Panc1 (cell line): ENCODE results near the gene RALGPS1. TPM values are rescaled to one million over a fixed set of nuclear protein-coding genes. Genes with fewer than 3 reads are reported as not detected.

Experiments
- ATAC-seq: fragments of 200-7000 bp; cut with Tn5 transposase; 2 replicates; pipeline ENCODE4 v1.9.1; 2020; ENCODE audit warnings: mild to moderate bottlenecking, moderate library complexity
- BruUV-seq: library from RNA; stranded (reverse); fragments of 400-500 nt; replicated peaks from 2 replicates; lab custom pipeline; 2021; lab: Mats Ljungman, UMichigan
- CTCF ChIA-PET: fragments of 300-600 bp; sonication (Branson Sonifier 250); formaldehyde crosslinking; loops from one replicate; lab custom pipeline; 2022; ENCODE audit warnings: antibody characterized with exemption; lab: Charles Lee
- POLR2A ChIA-PET: fragments of 300-600 bp; sonication (Branson Sonifier 250); formaldehyde crosslinking; loops from one replicate; lab custom pipeline; 2022; ENCODE audit warnings: antibody characterized with exemption; lab: Charles Lee
- DNase-seq: peaks from one replicate; pipeline ENCODE4 v3.0.0-alpha.2; 2010; ENCODE audit warnings: low read depth, low spot score
- H3K27ac ChIP-seq: 2 replicates; pipeline ENCODE4 v1.5.1; 2011; ENCODE audit warnings: mild to moderate bottlenecking, low read length, inconsistent platforms
- H3K27me3 ChIP-seq: fragments of 200-500 bp; sonication (Bioruptor generic); 2 replicates; pipeline ENCODE4 v1.6.0; 2014; ENCODE audit warnings: low read length, inconsistent platforms; ENCODE audit not compliant: control insufficient read depth, insufficient read depth
- H3K36me3 ChIP-seq: fragments of 200-500 bp; sonication (Bioruptor generic); 2 replicates; pipeline ENCODE4 v1.5.1; 2014; ENCODE audit warnings: inconsistent platforms, mild to moderate bottlenecking, low read length, moderate library complexity; ENCODE audit not compliant: control insufficient read depth, insufficient read depth
- H3K4me1 ChIP-seq: 2 replicates; pipeline ENCODE4 v1.5.1; 2011; ENCODE audit warnings: inconsistent platforms, mild to moderate bottlenecking, low read length, moderate library complexity; ENCODE audit not compliant: control insufficient read depth, insufficient read depth
- H3K4me3 ChIP-seq, 2 experiments: 2 replicates each; pipeline ENCODE4 v1.5.1; 2011 to 2012; ENCODE audit warnings: low read depth in 2 of 2, low read length in 2 of 2, mild to moderate bottlenecking in 2 of 2, inconsistent platforms in 1 of 2, moderate library complexity in 1 of 2
- H3K9me3 ChIP-seq: fragments of 200-500 bp; sonication (Bioruptor generic); 2 replicates; pipeline ENCODE4 v1.5.1; 2014; ENCODE audit warnings: low read depth, mild to moderate bottlenecking, inconsistent platforms, low read length, moderate library complexity; ENCODE audit not compliant: control insufficient read depth, insufficient read depth
- POLR2AphosphoS5 ChIP-seq: IDR thresholded peaks from 2 replicates; pipeline ENCODE4 v1.6.1; 2012; ENCODE audit warnings: mild to moderate bottlenecking, low read depth, low read length, moderate library complexity
- REST ChIP-seq, 2 experiments: IDR thresholded peaks; 2 replicates each; pipeline ENCODE4 v1.6.1; 2011 to 2012; ENCODE audit warnings: low read depth in 2 of 2, control low read depth in 1 of 2, low read length in 1 of 2, mild to moderate bottlenecking in 1 of 2, moderate library complexity in 1 of 2; ENCODE audit not compliant: insufficient read depth in 1 of 2
- SIN3A ChIP-seq: IDR thresholded peaks from 2 replicates; pipeline ENCODE4 v1.6.1; 2012; ENCODE audit warnings: low read depth, mild to moderate bottlenecking, low read length, moderate library complexity, borderline replicate concordance; ENCODE audit not compliant: insufficient read depth
- TCF7L2 ChIP-seq: IDR thresholded peaks from 2 replicates; pipeline ENCODE4 v1.6.1; 2011; ENCODE audit warnings: mild to moderate bottlenecking, low read depth, low read length, inconsistent platforms
- in situ Hi-C: cut with HindIII; loops from 2 replicates; pipeline ENCODE4 v1.10.0; 2016; ENCODE audit warnings: low sequenced_read_pairs, low pct_unique_long_range_greater_than_20kb
- intact Hi-C: fragments of 100-400 bp; cut with micrococcal nuclease; formaldehyde crosslinking; loops from one replicate; pipeline ENCODE4 v1.10.0; 2022; ENCODE audit not compliant: unreplicated experiment
- total RNA-seq: library from RNA; stranded (reverse); gene quantifications from one replicate; pipeline ENCODE4 v1.2.1, GENCODE V29; 2021; ENCODE audit not compliant: unreplicated experiment
- TF ChIP-seq, protein P1 (sequence below): fragments of 450-650 bp; IDR thresholded peaks from 2 replicates; pipeline ENCODE4 v1.5.1; 2017; ENCODE audit warnings: mild to moderate bottlenecking

The RALGPS1 gene
- total RNA-seq, 1 experiment from 2014 or later: 7.2 TPM

DNA sequence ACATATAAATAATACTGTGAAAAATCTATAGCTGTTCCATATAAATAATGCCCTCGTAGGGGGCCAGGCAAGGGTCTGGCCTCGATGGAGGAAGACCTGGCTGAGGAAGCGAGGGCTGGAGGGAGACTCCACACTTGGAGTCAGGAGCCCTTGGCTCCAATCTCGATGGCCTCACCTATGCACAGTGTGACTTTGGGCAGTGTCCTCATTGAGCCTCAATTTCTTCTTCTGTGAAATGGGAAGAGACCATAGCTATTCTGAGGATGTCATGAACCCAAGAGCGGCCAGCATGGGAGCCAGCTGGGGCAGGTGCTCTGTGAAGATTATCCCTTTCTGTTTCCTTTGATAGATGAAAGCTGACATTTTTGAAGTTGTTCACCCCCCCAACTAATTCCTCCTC lies 183.1 kb downstream of the RALGPS1 start:
- no peak for DNase-seq
- in situ Hi-C loops (no loop called here), intact Hi-C loops (no loop called here)
- Histone ChIP-seq H3K36me3 (no peaks in the 10 kb centered on the region), H3K9me3 (no peaks in the 10 kb centered on the region), H3K4me1 (no peaks in the 10 kb centered on the region), H3K4me3 (no peak overlapping the region), H3K27me3 (no peaks in the 10 kb centered on the region), H3K27ac (no peak overlapping the region)
- TF ChIP-seq TCF7L2: no peak
- no TSS peak for BruUV-seq
- POLR2A ChIA-PET: no interaction called here
- ATAC-seq: no peak
- CTCF ChIA-PET: no interaction called here

GRCh38 chr9:127098916-127099553 lies 184.5 kb downstream of the RALGPS1 start:
- Histone ChIP-seq H3K36me3 (no peaks in the 10 kb centered on the region), H3K4me3 (no peak overlapping the region), H3K4me1 (no peaks in the 10 kb centered on the region), H3K9me3 (no peaks in the 10 kb centered on the region), H3K27ac (no peak overlapping the region), H3K27me3 (no peaks in the 10 kb centered on the region)
- no peak for DNase-seq
- no peak for TF ChIP-seq REST (IDR thresholded peaks at IDR 0.05; ENCODE audit: insufficient read depth in 1 of 2, low read depth in 2 of 2, low read length in 1 of 2)
- no peak for TF ChIP-seq POLR2AphosphoS5
- TF ChIP-seq SIN3A: no peak
- TF ChIP-seq, protein P1, sequence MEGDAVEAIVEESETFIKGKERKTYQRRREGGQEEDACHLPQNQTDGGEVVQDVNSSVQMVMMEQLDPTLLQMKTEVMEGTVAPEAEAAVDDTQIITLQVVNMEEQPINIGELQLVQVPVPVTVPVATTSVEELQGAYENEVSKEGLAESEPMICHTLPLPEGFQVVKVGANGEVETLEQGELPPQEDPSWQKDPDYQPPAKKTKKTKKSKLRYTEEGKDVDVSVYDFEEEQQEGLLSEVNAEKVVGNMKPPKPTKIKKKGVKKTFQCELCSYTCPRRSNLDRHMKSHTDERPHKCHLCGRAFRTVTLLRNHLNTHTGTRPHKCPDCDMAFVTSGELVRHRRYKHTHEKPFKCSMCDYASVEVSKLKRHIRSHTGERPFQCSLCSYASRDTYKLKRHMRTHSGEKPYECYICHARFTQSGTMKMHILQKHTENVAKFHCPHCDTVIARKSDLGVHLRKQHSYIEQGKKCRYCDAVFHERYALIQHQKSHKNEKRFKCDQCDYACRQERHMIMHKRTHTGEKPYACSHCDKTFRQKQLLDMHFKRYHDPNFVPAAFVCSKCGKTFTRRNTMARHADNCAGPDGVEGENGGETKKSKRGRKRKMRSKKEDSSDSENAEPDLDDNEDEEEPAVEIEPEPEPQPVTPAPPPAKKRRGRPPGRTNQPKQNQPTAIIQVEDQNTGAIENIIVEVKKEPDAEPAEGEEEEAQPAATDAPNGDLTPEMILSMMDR: no peak
- TF ChIP-seq TCF7L2: no peak
- no TSS peak for BruUV-seq
- in situ Hi-C loops: no loop called here
- ChIA-PET CTCF (no interaction called here), POLR2A (no interaction called here)
- intact Hi-C loops: no loop called here
- ATAC-seq: no peak

- in situ Hi-C loops: no loop called here
- Histone ChIP-seq H3K36me3 (no peaks in the 10 kb centered on the region), H3K4me1 (no peaks in the 10 kb centered on the region), H3K9me3 (no peaks in the 10 kb centered on the region), H3K27me3 (no peaks in the 10 kb centered on the region), H3K27ac (no peak overlapping the region), H3K4me3 (no peak overlapping the region)
- CTCF ChIA-PET: no interaction called here
- ATAC-seq (no peak), DNase-seq (no peak)
- intact Hi-C loops: no loop called here
- TF ChIP-seq TCF7L2 (no peak), REST (IDR thresholded peaks at IDR 0.05; ENCODE audit: insufficient read depth in 1 of 2, low read depth in 2 of 2, low read length in 1 of 2) (no peak), SIN3A (no peak), POLR2AphosphoS5 (no peak)
- TF ChIP-seq, protein P1: no peak
- BruUV-seq: no TSS peak
- POLR2A ChIA-PET: no interaction called here
Measured at GRCh38 chr9:127099664-127100063, 185.1 kb downstream of the RALGPS1 start.
